ENCODE measurements around the gene ERFL. TPM values are rescaled to one million over a fixed set of nuclear protein-coding genes. Genes with fewer than 3 reads are reported as not detected.
"Not testable (repeated sequence)": the region's sequence is repeated elsewhere in the genome, so short reads cannot be mapped to it uniquely, and the experiment has no call there.

Gene ERFL
- total RNA-seq, 1 donor from 2014 or later = not detected

DNA sequence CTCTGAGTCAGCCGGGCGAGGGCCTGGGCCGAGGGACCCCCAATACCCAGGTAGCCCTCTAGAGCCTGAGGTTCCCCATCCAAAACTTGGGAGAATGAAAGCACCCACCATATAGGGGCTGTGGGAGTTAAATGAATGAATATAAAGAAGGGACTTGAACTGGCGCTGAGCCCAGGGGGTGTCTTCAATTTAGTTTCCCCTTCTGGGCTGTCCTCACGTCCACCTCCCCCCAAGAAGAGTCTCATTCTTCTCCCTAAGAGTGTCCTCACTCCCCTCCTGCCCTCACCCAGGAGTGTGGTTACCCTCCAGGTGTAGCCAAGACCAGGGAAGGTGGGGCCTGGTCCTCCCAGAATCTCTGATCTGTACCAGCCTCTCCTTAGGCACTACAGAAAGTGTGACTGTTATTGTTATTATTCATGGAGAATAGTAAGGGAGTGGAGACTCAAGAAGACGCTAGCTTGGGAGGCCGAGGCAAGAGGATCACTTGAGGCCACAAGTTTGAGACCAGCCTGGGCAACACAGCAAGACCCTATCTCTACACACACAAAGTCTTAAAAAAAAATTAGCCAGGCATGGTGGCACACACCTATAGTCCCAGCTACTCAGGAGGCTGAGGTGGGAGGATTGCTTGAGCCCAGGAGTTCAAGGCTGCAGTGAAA lies 48.5 kb downstream of the ERFL start:
- DNase-seq (ENCODE audit: low read depth) = no peak

- DNase-seq (ENCODE audit: low read depth) = no peak
Observed at GRCh38 chr19:41879080-41879479, 49.2 kb downstream of the ERFL start.

- no peak for DNase-seq (ENCODE audit: low read depth)
Observed at GRCh38 chr19:41877916-41878905, 50.0 kb downstream of the ERFL start.

DNA sequence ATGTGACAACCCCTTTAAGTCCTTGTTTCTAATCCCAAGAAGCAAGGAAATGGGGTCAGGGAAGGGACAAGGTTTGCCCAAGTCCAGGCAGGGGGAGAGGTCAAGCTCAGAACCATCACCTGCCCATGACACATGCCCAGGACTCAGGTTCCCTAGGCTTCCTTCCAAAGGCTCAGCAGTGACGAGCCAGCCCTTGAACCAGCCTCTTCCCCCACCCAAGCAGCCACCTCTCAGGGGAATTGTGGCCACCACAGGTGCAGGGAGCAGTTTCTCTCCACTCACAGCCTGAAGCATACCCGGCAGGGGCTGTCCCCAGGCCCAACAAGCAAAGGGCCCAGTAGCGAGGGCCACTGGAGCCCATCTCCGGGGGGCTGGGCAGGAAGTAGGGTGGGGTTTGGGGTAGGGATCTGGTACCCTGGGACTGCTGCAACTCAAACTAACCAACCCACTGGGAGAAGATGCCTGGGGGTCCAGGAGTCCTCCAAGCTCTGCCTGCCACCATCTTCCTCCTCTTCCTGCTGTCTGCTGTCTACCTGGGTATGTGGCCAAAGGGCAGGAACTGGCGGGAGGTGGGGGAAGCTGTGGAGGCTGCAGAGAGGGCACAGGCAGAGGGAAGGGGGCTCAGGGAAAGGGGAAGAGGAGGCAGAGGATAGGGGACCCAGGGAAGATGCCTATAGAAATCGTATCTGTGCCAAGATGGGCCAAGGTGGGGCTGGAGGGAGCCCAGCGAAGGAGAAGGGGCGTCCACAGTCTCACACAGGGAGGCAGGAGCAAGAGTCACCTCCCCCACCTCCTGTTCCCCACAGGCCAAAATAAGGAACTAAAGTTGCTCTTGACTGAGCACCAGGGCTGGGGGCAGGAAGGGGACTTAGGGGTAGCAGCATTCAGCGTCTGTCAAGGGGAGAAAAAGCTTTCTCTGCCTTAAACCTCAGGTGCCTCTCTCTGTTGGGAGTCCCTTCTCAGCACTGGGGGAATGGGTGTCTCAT lies 51.1 kb downstream of the ERFL start, which contains the start of gene CD79A:
TSS of gene CD79A (plus strand) at position 433 of the 986 bp plus-strand sequence. CDS start at position 459, 26 bp downstream.
- DNase-seq (ENCODE audit: low read depth) = peak; percentile 37

DNA sequence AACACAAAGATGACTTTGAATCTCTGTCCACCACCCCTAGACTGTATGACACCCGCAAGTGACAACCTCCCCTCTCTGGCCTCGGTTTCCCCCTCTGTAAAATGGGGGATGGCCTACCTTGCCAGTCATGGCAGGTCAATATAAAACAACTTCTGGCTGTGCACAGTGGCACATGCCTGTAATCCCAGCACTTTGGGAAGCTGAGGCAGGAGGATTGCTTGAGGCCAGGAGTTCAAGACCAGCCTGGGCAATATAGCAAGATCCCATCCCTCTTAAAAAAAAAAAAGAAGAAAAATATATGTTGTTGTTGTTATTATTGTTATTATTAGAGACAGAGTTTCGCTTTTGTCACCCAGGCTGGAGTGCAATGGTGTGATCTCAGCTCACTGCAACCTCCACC lies 52.3 kb downstream of the ERFL start:
- not testable (repeated sequence) for DNase-seq (ENCODE audit: low read depth)

- DNase-seq (ENCODE audit: low read depth) = peak; percentile 40
Observed at GRCh38 chr19:41872775-41873647, 55.2 kb downstream of the ERFL start.

DNA sequence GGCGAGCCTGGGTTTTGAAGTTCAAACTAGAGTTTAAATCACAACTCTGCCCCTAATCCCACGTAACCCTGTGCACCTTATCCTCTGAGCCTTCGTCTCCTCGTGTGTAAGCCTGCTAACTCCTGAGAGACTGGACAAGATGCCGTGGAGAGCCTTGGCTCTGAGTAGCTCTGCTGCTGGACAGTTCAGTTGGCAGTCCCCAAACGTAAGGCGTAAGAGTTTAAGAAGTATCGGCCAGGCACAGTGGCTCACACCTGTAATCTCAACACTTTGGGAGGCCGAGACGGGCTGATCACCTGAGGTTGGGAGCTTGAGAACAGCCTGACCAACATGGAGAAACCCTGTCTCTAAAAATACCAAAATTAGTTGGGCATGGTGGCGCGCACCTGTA lies 55.9 kb downstream of the ERFL start:
- DNase-seq (ENCODE audit: low read depth) = no peak

GRCh38 chr19:41871573-41872383 lies 56.5 kb downstream of the ERFL start:
- DNase-seq (ENCODE audit: low read depth) = no peak

GRCh38 chr19:41870401-41870873 lies 57.8 kb downstream of the ERFL start:
- DNase-seq (ENCODE audit: low read depth) = no peak

GRCh38 chr19:41869374-41869955 lies 58.8 kb downstream of the ERFL start:
- no peak for DNase-seq (ENCODE audit: low read depth)

DNA sequence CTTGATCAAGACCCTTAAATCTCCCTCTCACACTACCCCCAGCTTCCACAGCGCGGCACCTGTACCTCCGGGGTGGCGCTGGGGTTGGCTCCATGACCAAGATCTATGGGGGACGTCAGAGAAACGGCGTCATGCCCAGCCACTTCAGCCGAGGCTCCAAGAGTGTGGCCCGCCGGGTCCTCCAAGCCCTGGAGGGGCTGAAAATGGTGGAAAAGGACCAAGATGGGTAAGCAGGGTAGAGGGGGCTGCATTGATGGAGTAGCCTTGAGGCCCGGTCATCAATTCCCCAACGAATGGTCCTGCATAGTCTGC lies 59.3 kb downstream of the ERFL start:
- DNase-seq (ENCODE audit: low read depth) = no peak

DNA sequence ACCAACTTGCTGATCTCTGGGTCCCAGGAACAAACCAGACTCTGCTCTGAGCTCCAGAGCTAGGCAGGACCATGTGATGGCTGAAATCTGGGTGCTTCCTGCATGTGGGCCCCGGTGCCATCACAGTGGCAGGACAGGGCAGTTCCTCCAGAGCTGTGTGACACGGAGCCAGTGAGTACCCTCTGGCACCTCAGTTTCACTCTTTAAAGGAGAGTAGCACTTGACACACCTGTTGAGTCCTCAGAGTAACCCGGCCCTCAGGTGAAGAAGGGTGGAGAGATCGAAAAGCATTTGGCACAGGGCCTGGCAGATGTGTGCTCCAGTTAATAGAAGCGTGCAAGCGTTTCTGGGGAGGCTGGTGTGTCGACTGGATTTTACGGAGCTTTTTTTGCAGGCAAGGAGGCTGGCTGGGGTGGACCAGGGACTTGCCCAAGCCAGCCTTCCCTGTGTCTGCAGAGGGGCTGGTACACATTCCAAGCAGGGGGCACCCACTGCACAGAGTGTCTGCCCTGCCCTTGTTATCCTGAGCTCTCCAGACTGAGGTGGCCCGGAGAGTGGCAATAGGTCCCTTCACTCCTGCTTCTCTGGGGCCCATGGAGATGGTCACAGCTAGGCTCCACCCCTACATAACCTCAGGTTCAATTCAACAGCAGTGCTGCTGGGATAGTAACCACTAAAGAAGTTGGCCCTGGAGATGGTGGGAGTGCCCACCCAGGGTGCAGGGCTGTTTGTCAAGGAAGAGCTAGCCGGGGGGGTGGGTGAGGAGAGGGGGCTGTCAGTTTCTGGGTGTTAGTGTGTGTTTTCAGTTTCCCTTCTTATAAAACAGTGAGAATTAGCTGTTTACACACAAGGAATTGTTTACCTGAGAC lies 59.9 kb downstream of the ERFL start:
- DNase-seq (ENCODE audit: low read depth) = no peak

DNA sequence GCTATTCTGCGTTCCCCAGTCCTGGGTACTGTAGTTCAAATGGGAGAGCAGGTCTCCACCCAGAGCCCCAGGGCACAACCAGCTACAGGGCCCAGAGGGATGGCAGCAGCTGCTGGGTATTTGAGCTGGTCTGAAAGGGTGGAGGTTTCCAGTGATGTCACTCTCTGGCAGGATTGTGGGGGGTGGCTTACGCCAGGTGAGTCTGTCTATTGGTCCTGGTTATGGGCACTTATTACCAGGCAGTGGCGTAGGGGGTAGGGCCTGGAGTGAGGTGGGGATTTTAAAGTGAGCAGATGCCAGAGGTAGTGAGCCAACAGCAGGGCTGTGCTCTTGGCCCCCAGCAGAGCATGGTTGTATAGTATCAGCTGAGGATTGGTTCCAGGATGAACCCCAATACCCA lies 62.0 kb downstream of the ERFL start:
- DNase-seq (ENCODE audit: low read depth) = peak; percentile 45

DNA sequence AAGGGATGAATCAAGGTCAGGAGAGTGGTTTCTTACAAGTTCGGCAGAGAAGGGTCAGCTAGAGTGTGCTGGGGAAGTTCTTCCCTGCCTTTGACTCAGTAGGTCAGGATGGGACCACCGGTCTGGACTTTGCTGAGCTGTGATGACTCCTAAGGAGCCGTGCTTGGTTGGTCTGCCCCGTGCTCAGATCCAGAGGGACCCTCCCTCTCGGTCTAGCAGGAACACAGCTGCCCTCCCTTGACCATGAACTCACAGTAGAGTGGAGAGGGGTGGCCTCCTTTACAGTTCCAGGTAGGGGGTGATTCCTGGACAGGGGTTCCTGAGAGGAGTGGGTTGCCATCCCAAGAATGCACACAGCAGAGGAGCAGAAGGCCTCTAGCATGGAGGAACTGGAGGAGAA lies 63.9 kb downstream of the ERFL start:
- no peak for DNase-seq (ENCODE audit: low read depth)

GRCh38 chr19:41863209-41863931 lies 64.9 kb downstream of the ERFL start:
- DNase-seq (ENCODE audit: low read depth) = no peak

DNA sequence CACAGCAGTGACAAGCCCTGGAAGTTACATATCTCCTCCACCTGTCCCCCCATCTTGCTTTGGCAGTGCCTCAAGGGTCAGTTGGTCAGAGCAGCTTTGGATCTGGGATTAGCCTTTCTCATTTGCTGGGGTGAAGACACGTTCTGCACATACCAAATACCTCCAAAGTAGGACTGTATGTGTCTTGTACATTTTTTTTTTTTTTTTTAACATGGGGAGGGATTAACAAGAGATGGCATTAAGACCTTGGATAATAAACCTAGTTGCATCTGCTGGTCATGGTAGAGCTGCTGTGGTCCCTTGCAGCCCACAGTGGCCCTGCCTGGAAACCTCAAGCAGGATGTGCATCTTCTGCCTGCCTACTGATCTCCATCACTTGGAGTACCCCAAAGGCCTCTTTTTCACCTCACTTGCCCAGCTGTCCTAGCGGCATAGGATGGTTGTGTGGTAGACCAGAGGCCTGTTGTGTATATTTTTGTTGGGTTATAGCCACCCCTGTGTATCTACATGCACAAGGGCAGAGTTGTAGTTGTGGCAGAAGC lies 65.7 kb downstream of the ERFL start:
- no peak for DNase-seq (ENCODE audit: low read depth)

GRCh38 chr19:41861846-41862245 lies 66.4 kb downstream of the ERFL start:
- DNase-seq (ENCODE audit: low read depth) = no peak

Measured in myocyte (in vitro differentiated cells).